Activated CD4-positive, alpha-beta T cell treated with anti-CD3 and anti-CD28 coated beads for 24 hours (primary cell): Measurements from ENCODE around the gene BASP1.
"Not testable (repeated sequence)": the region's sequence is repeated elsewhere in the genome, so short reads cannot be mapped to it uniquely, and the experiment has no call there.

Source experiments
- DNase-seq, 2 donors: peaks; one replicate each; pipeline ENCODE4 v3.0.0-alpha.2; 2020; ENCODE audit warnings: low read depth in 2 of 2

The BASP1 gene

DNA sequence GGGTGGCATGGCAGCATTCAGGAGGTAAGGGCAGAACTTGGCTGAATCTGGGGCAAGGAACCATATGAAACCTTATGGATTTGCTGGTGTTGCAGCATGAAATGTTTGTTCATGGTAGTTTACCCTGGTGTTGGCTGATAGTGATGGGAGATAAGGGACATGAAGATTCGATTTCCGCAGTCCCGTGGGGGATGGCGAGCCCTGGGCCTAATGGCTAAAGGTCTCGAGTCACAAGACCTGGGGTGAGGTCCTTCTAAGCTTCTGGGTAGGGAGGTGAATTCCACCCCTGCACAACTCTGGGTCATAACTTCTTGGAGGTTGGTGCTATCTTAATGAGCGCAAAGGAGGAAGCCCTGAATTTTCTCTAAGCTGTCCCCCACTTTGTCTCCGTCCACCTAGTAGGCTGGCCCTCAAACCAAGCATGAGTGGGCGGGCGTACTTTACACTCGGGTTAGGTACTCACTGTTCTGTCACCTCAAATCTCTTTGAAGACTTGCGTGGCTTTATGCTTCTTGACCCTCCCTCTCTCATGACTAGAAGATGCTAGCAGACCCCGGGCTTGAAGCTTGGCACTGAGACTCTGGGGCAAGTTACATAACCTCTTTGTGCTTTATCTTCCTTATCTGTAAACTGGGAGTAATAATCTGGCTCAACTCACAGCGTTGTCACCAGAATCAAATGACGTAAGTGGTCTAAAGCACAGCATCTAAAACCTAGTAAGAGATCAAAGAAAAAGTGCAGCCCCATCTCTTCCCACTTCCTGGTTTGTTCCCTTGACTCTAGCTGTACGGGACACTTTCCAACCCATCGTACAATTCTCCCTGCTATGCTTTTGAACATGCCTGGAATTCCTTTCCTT lies 72.5 kb downstream of the BASP1 start:
- no peak for DNase-seq

DNA sequence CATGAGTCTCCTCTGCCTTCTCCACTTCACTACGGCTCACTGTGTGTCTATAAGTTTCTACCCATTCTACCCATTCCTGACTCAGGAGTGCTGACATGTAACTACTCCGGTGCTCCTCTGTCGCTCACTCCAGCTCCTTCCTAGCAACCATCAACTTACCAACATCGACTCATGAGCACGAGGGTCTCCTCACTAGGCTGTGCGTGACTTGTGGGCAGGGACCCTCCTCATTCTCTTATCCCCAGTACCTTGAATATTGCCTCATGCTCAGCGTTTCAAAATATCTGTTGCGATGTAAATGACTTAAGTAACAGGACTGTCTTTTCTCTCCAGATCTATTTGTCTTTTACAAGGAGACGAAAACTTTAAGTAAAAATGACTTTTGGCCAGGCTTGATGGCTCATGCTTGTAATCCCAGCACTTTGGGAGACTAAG lies 73.1 kb downstream of the BASP1 start:
- DNase-seq = no peak

DNA sequence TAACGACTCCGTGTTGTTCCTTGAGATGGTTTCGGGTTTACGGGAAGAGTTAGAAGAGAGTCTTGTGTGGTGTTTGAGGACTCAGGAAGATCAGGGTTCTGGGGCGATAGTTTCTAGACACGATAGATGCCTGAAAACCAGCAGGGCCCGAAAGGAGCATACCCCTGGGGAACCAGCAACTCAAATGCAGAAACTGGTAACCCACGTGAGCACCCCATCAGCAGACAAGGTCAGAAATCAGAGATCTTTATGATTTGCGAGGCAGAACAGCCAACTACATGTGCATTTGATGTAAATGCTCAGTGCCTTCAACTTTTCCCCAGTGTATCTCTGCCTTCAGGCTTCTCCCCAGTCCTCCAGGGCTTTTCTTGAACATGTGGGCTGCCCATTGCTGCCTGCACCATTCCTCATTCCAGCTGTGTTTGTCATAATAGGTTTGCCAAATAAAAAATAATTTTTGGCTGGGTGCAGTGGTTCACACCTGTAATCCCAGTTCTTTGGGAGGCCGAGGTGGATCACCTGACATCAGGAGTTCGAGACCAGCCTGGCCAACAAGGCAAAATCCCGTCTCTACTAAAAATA lies 75.1 kb downstream of the BASP1 start:
- no peak for DNase-seq

- DNase-seq = no peak
Measured at GRCh38 chr5:17294639-17295311, 77.3 kb downstream of the BASP1 start.

- no peak for DNase-seq
Measured at GRCh38 chr5:17295671-17296070, 78.2 kb downstream of the BASP1 start.

DNA sequence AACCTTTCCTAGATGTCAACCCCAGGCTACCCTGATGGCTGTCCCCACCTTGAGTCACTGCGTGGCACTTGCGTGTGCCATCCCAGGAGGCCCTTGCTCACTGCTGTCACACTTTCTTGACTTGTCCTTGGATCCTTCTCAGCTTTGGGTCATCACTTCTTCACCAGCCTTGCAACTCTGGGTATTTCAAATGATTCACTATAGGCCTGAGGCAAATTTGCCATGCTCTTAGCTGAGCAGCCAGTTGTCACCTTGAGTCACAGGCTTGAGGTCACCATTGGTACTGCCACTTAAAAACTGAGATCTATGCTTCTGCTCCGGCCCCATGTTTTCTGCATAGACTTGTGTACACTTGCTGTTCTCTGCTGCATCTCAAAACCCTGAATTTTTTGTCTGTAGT lies 84.7 kb downstream of the BASP1 start:
- no peak for DNase-seq

DNA sequence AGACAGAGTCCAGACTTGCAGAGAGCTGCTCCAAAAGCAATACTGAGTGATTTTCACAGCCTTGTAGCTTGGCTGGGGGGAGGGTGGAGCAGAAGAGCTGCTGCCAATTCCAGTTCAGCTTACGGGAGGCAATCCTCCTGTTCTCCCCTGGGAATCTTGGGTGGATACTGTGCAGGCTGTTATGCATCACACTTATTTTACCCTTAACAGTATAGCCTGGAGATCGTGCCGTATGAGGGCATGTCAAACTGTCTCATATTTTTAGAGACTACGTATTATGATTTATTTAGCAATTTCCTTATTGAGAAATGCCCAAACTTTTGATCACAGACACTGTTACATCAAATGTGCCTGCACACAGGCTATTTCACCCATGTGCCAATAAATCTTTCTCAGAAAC lies 85.2 kb downstream of the BASP1 start:
- DNase-seq = no peak

GRCh38 chr5:17304282-17304681 lies 86.9 kb downstream of the BASP1 start:
- DNase-seq = no peak

GRCh38 chr5:17305017-17305416 lies 87.6 kb downstream of the BASP1 start:
- DNase-seq = no peak

DNA sequence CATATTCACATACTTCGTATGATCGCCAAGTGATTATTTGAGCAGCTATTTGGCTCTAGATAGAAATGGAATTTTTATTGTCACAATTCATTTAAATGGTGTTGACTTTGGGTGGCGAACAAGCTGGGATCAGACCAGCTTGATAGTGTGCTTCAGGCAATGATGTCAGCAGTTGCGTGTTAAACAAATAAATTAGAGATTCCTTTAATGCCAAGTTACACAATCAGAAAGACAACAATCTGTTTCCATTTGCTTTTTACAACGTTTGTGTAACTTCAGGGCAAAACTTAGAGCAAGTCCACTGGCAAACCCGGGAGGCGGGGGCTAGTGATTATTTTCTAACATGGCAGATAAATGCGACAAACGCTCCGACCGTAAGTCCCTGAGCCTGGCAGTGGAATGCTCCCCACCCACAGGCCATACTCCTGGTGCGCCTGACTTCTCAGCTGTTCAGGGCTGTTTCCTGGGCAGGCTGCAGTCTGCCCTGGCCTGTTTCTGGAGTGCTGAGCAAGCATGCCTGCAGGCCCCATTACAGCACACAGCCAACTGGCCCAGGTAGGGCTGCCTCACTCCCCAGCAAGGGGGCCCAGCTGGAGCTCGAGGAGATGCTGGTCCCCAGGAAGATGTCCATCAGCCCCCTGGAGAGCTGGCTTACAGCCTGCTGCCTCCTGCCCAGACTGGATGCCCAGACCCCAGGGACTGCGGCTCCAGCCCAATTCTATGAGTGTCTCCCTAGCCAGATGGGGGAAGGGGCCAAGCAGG lies 88.7 kb downstream of the BASP1 start:
- no peak for DNase-seq

- DNase-seq = no peak
Measured at GRCh38 chr5:17306726-17307091, 89.3 kb downstream of the BASP1 start.

DNA sequence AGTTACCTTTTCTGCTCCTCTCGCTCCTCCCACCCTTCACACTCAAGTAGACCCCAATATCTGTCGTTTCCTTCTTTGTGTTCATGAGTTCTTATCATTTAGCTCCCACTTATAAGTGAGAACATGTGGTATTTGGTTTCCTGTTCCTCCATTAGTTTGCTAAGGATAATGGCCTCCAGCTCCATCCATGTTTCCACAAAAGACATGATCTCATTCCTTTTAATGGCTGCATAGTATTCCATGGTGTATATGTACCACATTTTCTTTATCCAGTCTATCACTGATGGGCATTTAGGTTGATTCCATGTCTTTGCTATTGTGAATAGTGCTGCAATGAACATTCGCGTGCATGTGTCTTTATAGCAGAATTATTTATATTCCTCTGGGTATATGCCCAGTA lies 90.0 kb downstream of the BASP1 start:
- not testable (repeated sequence) for DNase-seq

- no peak for DNase-seq
Measured at GRCh38 chr5:17308326-17309065, 91.1 kb downstream of the BASP1 start.

- no peak for DNase-seq
Measured at GRCh38 chr5:17309462-17309861, 92.0 kb downstream of the BASP1 start.

DNA sequence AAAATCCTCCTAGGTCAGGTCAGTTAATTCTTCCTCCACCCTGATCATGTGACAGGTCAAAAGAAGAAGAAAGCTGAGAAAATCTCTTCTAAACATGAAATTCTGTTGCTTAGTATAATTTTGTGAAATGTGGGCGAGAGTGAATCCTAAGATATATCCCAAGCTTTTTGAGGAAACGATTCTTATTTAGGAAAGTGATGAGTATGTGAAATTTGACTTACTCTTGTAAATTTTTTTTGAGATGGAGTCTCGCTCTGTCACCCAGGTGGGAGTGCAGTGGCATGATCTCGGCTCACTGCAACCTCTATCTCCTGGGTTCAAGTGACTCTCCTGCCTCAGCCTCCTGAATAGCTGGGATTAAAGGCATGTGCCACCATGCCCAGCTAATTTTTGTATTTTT lies 93.1 kb downstream of the BASP1 start:
- DNase-seq = not testable (repeated sequence)

GRCh38 chr5:17311811-17312210 lies 94.4 kb downstream of the BASP1 start:
- not testable (repeated sequence) for DNase-seq

GRCh38 chr5:17312358-17312757 lies 94.9 kb downstream of the BASP1 start:
- no peak for DNase-seq

- DNase-seq = no peak
Measured at GRCh38 chr5:17314907-17315471, 97.6 kb downstream of the BASP1 start.

DNA sequence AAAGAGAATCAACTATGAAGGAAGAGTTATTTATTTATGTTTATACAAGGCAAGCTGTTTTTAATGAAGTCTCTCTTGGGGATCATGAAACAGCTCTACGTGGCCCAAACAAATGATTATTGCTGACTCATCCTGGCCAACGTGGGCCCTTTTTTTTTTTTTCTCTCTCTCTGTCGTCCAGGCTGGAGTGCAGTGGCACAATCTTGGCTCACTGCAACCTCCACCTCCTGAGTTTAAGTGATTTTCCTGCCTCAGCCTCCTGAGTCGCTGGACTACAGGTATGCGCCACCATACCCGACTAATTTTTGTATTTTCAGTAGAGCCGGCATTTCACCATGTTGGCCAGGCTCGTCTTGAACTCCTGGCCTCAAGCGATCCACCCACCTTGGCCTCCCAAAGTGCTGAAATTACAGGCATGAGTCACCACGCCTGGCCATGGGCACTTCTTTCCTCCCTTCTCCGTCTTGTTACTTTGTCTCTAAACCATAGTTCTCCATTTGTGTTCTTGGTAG lies 98.3 kb downstream of the BASP1 start:
- no peak for DNase-seq

DNA sequence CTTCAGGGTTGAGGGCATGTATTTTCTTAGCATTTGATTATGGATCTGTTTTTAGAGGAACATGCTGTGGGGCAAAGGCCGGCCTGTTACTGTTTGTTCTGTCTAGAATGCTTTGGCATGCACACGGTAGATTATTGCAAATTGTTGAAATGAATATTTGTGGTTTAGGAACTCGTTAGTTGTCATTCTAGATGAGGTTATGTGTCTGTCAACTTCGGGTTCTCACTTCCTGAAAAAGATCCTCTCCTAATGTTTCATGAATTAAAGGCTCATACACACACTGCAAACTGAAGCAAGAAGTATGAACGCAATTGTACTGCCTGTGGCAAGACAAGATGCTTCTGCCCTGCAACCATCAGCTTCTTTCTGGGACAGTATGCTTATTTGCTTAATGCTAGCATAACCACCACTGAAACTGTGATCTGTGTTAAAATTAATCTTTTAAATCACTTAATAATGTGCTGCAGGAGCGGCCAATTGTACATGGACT lies 99.6 kb downstream of the BASP1 start:
- no peak for DNase-seq

- DNase-seq = no peak
Measured at GRCh38 chr5:17317473-17317872, 100.0 kb downstream of the BASP1 start.
